SU-DHL-6 (cell line): ENCODE measurements around the gene KRTAP4-12.
"Not testable (repeated sequence)": the region's sequence is repeated elsewhere in the genome, so short reads cannot be mapped to it uniquely, and the experiment has no call there.

Experiments
- H2AFZ ChIP-seq: fragments of 200-600 bp; sonication (generic); 2 replicates; pipeline ENCODE4 v1.6.1; 2014; ENCODE audit warnings: low read depth, mild to moderate bottlenecking, moderate library complexity, mixed read lengths, antibody characterized with exemption, low read length; ENCODE audit not compliant: severe bottlenecking
- H3F3A ChIP-seq: fragments of 200-600 bp; shearing (Covaris generic); 2 replicates; pipeline ENCODE4 v1.6.0; 2016; ENCODE audit warnings: antibody characterized with exemption, mild to moderate bottlenecking; ENCODE audit not compliant: insufficient read depth
- H3K27ac ChIP-seq: fragments of 200-600 bp; sonication (generic); 2 replicates; pipeline ENCODE4 v1.5.1; 2016; ENCODE audit warnings: low read depth, mild to moderate bottlenecking, low read length, moderate library complexity, mixed read lengths
- H3K27me3 ChIP-seq: fragments of 200-600 bp; sonication (generic), shearing (Covaris generic); 2 replicates; pipeline ENCODE4 v1.6.0; 2014; ENCODE audit warnings: mild to moderate bottlenecking, low read length
- H3K36me3 ChIP-seq: fragments of 200-600 bp; sonication (generic); 2 replicates; pipeline ENCODE4 v1.6.1; 2014; ENCODE audit warnings: mild to moderate bottlenecking, low read length, mixed read lengths
- H3K4me2 ChIP-seq: fragments of 300-600, 200-600 bp; shearing (Covaris generic), sonication (generic); 2 replicates; pipeline ENCODE4 v1.6.0; 2014; ENCODE audit warnings: low read length, low read depth, mild to moderate bottlenecking; ENCODE audit not compliant: poor library complexity, severe bottlenecking
- H3K4me3 ChIP-seq: fragments of 200-600 bp; sonication (generic); 2 replicates; pipeline ENCODE4 v1.5.1; 2014; ENCODE audit warnings: antibody characterized with exemption, low read length, mild to moderate bottlenecking, mixed read lengths; ENCODE audit not compliant: insufficient read depth, poor library complexity, severe bottlenecking
- H3K79me2 ChIP-seq: fragments of 200-600 bp; sonication (generic); 2 replicates; pipeline ENCODE4 v1.6.1; 2014; ENCODE audit warnings: mild to moderate bottlenecking, low read length, moderate library complexity; ENCODE audit not compliant: insufficient read depth
- H3K9ac ChIP-seq: fragments of 200-600 bp; sonication (generic); 2 replicates; pipeline ENCODE4 v1.7.0; 2014; ENCODE audit warnings: mild to moderate bottlenecking, low read length
- H3K9me2 ChIP-seq: fragments of 200-600 bp; sonication (generic); replicated peaks from 2 replicates; pipeline ENCODE4 v1.6.1; 2014; ENCODE audit warnings: low read length; ENCODE audit not compliant: insufficient read depth
- H3K9me3 ChIP-seq: fragments of 200-600 bp; sonication (generic); 2 replicates; pipeline ENCODE4 v1.6.1; 2014; ENCODE audit warnings: low read length, mixed read lengths; ENCODE audit not compliant: insufficient read depth
- H4K20me1 ChIP-seq: fragments of 200-600 bp; sonication (generic); 2 replicates; pipeline ENCODE4 v1.6.1; 2014; ENCODE audit warnings: low read depth, mild to moderate bottlenecking, antibody characterized with exemption, low read length, moderate library complexity, mixed read lengths
- CTCF ChIP-seq: fragments of 200-600 bp; sonication (generic); IDR thresholded peaks from one replicate; pipeline ENCODE4 v1.5.1; 2017; ENCODE audit warnings: antibody characterized with exemption, mild to moderate bottlenecking, low read length, moderate library complexity; ENCODE audit not compliant: insufficient read depth, poor library complexity, severe bottlenecking
- EZH2phosphoT487 ChIP-seq: fragments of 200-600 bp; sonication (generic), shearing (Covaris generic); conservative IDR thresholded peaks from 2 replicates; pipeline ENCODE4 v1.6.1; 2018; ENCODE audit warnings: mild to moderate bottlenecking, antibody characterized with exemption, low read length, moderate library complexity, mixed read lengths

The KRTAP4-12 gene

DNA sequence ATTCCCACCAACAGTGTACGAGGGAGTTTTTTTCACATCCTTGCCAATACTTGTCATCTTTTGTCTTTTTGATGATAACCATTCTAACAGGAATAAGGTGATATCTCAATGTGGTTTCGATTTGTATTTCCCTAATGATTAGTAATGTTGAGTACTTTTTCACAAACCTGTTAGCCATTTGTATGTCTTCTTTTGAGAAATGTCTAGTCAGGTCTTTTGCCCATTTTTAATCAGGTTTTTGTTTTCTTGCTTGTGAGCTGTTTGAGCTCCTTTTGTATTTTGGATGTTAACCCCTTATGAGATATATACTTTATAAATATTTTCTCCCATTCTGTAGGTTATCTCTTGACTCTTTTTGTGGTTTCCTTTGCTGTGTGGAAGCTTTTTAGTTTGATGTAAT is 27.5 kb upstream of the KRTAP4-12 start:
- no peak overlapping the region for H3K27ac ChIP-seq

DNA sequence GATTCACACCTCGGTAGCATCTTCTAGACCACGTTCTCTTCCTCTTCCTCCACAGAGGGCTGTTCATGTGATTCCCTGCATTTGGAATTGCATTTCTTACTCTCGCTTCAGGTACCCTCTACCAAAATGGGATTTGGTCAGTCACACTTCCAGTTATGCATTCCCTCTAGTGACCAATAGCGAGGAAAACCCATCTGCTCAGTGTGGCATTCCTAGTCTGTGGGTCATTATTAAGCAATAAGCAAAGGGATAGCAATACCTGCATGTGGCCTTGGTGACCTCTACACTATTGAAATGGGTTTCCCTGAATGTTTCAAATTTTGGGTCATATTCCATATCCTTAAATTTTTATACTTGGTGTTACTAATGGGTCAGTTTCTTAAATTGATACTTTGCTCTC is 26.0 kb upstream of the KRTAP4-12 start:
- no peak overlapping the region for H3K27ac ChIP-seq
- no peaks in the 10 kb centered on the region for H3K9me3 ChIP-seq
- no peaks in the 10 kb centered on the region; the same call in 1 of the 2 replicates for H3K27me3 ChIP-seq
- no peaks in the 10 kb centered on the region for H3K9me2 ChIP-seq
- H4K20me1 ChIP-seq: no peaks in the 10 kb centered on the region
- H3K79me2 ChIP-seq: no peaks in the 10 kb centered on the region
- no peak overlapping the region for H3K4me2 ChIP-seq
- no peak overlapping the region for H2AFZ ChIP-seq
- H3K4me3 ChIP-seq: no peak overlapping the region
- H3K9ac ChIP-seq: no peak overlapping the region
- no peaks in the 10 kb centered on the region for H3F3A ChIP-seq
- TF ChIP-seq CTCF: no peak
- no peak for TF ChIP-seq EZH2phosphoT487
- no peaks in the 10 kb centered on the region for H3K36me3 ChIP-seq

More for the DNA sequence above, 27.5 kb upstream of the KRTAP4-12 start:
- no peaks in the 10 kb centered on the region for H3K36me3 ChIP-seq
- H3K79me2 ChIP-seq: no peaks in the 10 kb centered on the region
- H3K4me3 ChIP-seq: no peak overlapping the region
- no peak overlapping the region for H2AFZ ChIP-seq
- no peaks in the 10 kb centered on the region for H3K9me2 ChIP-seq
- no peaks in the 10 kb centered on the region for H4K20me1 ChIP-seq
- H3K27me3 ChIP-seq: no peaks in the 10 kb centered on the region; the same call in 1 of the 2 replicates
- no peaks in the 10 kb centered on the region for H3K9me3 ChIP-seq
- H3K4me2 ChIP-seq: no peak overlapping the region
- no peak for TF ChIP-seq CTCF
- no peak overlapping the region for H3K9ac ChIP-seq
- H3F3A ChIP-seq: no peaks in the 10 kb centered on the region

DNA sequence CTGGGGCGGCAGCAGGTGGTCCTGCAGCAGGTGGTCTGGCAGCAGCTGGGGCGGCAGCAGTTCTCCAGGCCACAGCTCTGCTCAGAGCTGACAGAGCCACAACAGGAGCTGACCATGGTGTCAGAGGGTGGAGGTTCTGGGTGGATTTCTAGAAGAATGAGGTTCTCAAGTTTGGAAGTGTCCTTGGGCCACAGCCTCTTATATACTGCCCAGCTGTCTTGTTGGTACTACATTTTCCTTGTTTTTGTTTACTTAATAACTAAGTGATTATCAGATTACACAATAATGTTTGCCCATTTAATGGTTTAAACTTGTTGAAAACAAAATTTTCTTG is 25.6 kb upstream of the KRTAP4-12 start, which contains the start of gene KRTAP4-5:
Gene KRTAP4-5, minus strand, starts transcription at position 174 of the 334 bp plus-strand sequence. Its CDS starts 58 bp downstream, at position 116.
- H3K4me2 ChIP-seq: no peak within 1 kb of the TSS
- H3K9me2 ChIP-seq: no peaks in the 10 kb centered on the region
- no peak within 1 kb of the TSS for H2AFZ ChIP-seq
- H3K27me3 ChIP-seq: no peaks in the 10 kb centered on the region; the same call in 1 of the 2 replicates
- TF ChIP-seq CTCF (no peak), EZH2phosphoT487 (no peak)
- no peaks in the 10 kb centered on the region for H3K36me3 ChIP-seq
- no peaks in the 10 kb centered on the region for H3K79me2 ChIP-seq
- no peak within 1 kb of the TSS for H3K27ac ChIP-seq
- H3K9me3 ChIP-seq: no peaks in the 10 kb centered on the region
- no peak within 1 kb of the TSS for H3K9ac ChIP-seq
- no peak within 1 kb of the TSS for H3K4me3 ChIP-seq
- H4K20me1 ChIP-seq: no peaks in the 10 kb centered on the region
- no peaks in the 10 kb centered on the region for H3F3A ChIP-seq

GRCh38 chr17:41148971-41149651 is 25.1 kb upstream of the KRTAP4-12 start:
- H2AFZ ChIP-seq, H3K9ac ChIP-seq, H4K20me1 ChIP-seq, H3K9me3 ChIP-seq, H3F3A ChIP-seq, H3K4me3 ChIP-seq, H3K27me3 ChIP-seq, H3K79me2 ChIP-seq, H3K36me3 ChIP-seq, H3K4me2 ChIP-seq, H3K9me2 ChIP-seq, H3K27ac ChIP-seq: not testable (repeated sequence)
